GM12878 (cell line): Measurements from ENCODE around the gene KIAA0408. TPM values are rescaled to one million over a fixed set of nuclear protein-coding genes. Genes with fewer than 3 reads are reported as not detected.

Experiments
- ATAC-seq: fragments of 200-7000 bp; cut with Tn5 transposase; 3 replicates; pipeline ENCODE4 v1.9.1; 2020; ENCODE audit warnings: mild to moderate bottlenecking, moderate library complexity
- BruUV-seq: library from RNA; stranded (reverse); fragments of 400-500 nt; replicated peaks from 2 replicates; lab custom pipeline; 2021; lab: Mats Ljungman, UMichigan
- CTCF ChIA-PET: fragments of 300-600 bp; sonication (Branson Sonifier 250); formaldehyde crosslinking; extraction: SDS; loops from one replicate; lab custom pipeline; 2021; ENCODE audit warnings: inconsistent platforms; lab: Yijun Ruan, JAX
- POLR2A ChIA-PET: fragments of 350-600 bp; formaldehyde crosslinking; extraction: SDS; loops from one replicate; lab custom pipeline; 2021; ENCODE audit warnings: inconsistent platforms; lab: Charles Lee
- RAD21 ChIA-PET: fragments of 300-600 bp; sonication (Branson Sonifier 250); formaldehyde crosslinking; loops from one replicate; lab custom pipeline; 2023; ENCODE audit warnings: antibody characterized with exemption; ENCODE audit not compliant: unreplicated experiment; lab: Charles Lee
- SMC1A ChIA-PET: fragments of 300-600 bp; sonication (Branson Sonifier 250); formaldehyde crosslinking; loops from one replicate; lab custom pipeline; 2023; ENCODE audit not compliant: unreplicated experiment, uncharacterized antibody; lab: Charles Lee
- DNase-seq: peaks from one replicate; pipeline ENCODE4 v3.0.0-alpha.2; 2011; ENCODE audit warnings: low read depth, low spot score
- FAIRE-seq: peaks from 3 replicates; lab custom pipeline; 2011; peaks lifted over from hg19 to GRCh38; lab: Jason Lieb, UNC
- H2AFZ ChIP-seq: 2 replicates; pipeline ENCODE4 v1.6.0; 2011; ENCODE audit warnings: low read depth, low read length, control low read depth; ENCODE audit not compliant: control insufficient read depth
- H3K27ac ChIP-seq: 2 replicates; pipeline ENCODE4 v1.5.1; 2011; ENCODE audit warnings: control low read depth; ENCODE audit not compliant: control insufficient read depth, insufficient read depth
- H3K27me3 ChIP-seq, 2 experiments: replicated peaks in 1 of 2; 2 replicates each; pipeline versions ENCODE4 v1.6.0 to v1.6.1; 2011; ENCODE audit warnings: low read length in 1 of 2; ENCODE audit not compliant: control insufficient read depth in 2 of 2, insufficient read depth in 2 of 2
- H3K36me3 ChIP-seq, 2 experiments: 2 replicates each; pipeline ENCODE4 v1.5.1; 2011; ENCODE audit warnings: low read length in 1 of 2; ENCODE audit not compliant: control insufficient read depth in 2 of 2, insufficient read depth in 2 of 2
- H3K4me1 ChIP-seq: 2 replicates; pipeline ENCODE4 v1.6.1; 2011; ENCODE audit warnings: mild to moderate bottlenecking, low read length, moderate library complexity, mixed read lengths; ENCODE audit not compliant: control insufficient read depth, insufficient read depth
- H3K4me2 ChIP-seq: 2 replicates; pipeline ENCODE4 v1.6.0; 2011; ENCODE audit warnings: control low read depth; ENCODE audit not compliant: control insufficient read depth, insufficient read depth
- H3K4me3 ChIP-seq: fragments of 200-600 bp; sonication (generic); 2 replicates; pipeline ENCODE4 v1.5.1; 2016
- H3K79me2 ChIP-seq: 2 replicates; pipeline ENCODE4 v1.6.0; 2011; ENCODE audit warnings: low read length; ENCODE audit not compliant: control insufficient read depth, insufficient read depth
- H3K9ac ChIP-seq: 2 replicates; pipeline ENCODE4 v1.8.0; 2011; ENCODE audit warnings: low read length, control low read depth, mixed read lengths; ENCODE audit not compliant: control insufficient read depth, insufficient read depth
- H3K9me3 ChIP-seq: replicated peaks from 3 replicates; pipeline ENCODE4 v1.5.1; 2011; ENCODE audit warnings: mild to moderate bottlenecking, low read length; ENCODE audit not compliant: control insufficient read depth, insufficient read depth
- H4K20me1 ChIP-seq: 2 replicates; pipeline ENCODE4 v1.6.0; 2011; ENCODE audit not compliant: control insufficient read depth, insufficient read depth
- BMI1 ChIP-seq: fragments of 450-650 bp; IDR thresholded peaks from 2 replicates; pipeline ENCODE4 v1.6.1; 2016; ENCODE audit warnings: mild to moderate bottlenecking, moderate library complexity, borderline replicate concordance
- CEBPB ChIP-seq, 2 experiments: fragments of 150-350 bp in 1 of 2; IDR thresholded peaks; 2 replicates each; pipeline ENCODE4 v1.6.1; 2012 to 2014; ENCODE audit warnings: low read depth in 2 of 2, low read length in 2 of 2, borderline replicate concordance in 1 of 2, inconsistent platforms in 1 of 2
- CHD4 ChIP-seq: fragments of 200-600 bp; sonication (generic); IDR thresholded peaks from 2 replicates; pipeline ENCODE4 v1.6.1; 2016; ENCODE audit warnings: mild to moderate bottlenecking
- DPF2 ChIP-seq: fragments of 450-650 bp; IDR thresholded peaks from 2 replicates; pipeline ENCODE4 v1.6.1; 2017; ENCODE audit warnings: mild to moderate bottlenecking
- E4F1 ChIP-seq: fragments of 450-650 bp; IDR thresholded peaks from 2 replicates; pipeline ENCODE4 v1.6.1; 2018; ENCODE audit warnings: borderline replicate concordance, mild to moderate bottlenecking; ENCODE audit not compliant: partially characterized antibody
- EED ChIP-seq: sonication (generic); IDR thresholded peaks from 2 replicates; pipeline ENCODE4 v1.6.1; 2016; ENCODE audit warnings: antibody characterized with exemption, low read depth
- ESRRA ChIP-seq: IDR thresholded peaks from 2 replicates; pipeline ENCODE4 v1.6.1; 2012; ENCODE audit warnings: mild to moderate bottlenecking, low read length, improper control_type of control experiment
- KAT2A ChIP-seq: conservative IDR thresholded peaks from 2 replicates; pipeline ENCODE4 v1.6.1; 2011; ENCODE audit warnings: low read depth, low read length; ENCODE audit not compliant: control insufficient read depth
- MXI1 ChIP-seq: fragments of 150-350 bp; IDR thresholded peaks from 2 replicates; pipeline ENCODE4 v1.6.1; 2011; ENCODE audit warnings: low read depth, mild to moderate bottlenecking, inconsistent platforms, low read length, improper control_type of control experiment
- MYB ChIP-seq: fragments of 150-350 bp; IDR thresholded peaks from 2 replicates; pipeline ENCODE4 v1.6.1; 2014; ENCODE audit warnings: mild to moderate bottlenecking, low read depth, low read length, borderline replicate concordance
- NBN ChIP-seq: fragments of 450-650 bp; IDR thresholded peaks from 2 replicates; pipeline ENCODE4 v1.6.1; 2016
- NRF1 ChIP-seq: conservative IDR thresholded peaks from 2 replicates; pipeline ENCODE4 v1.6.1; 2011; ENCODE audit warnings: mild to moderate bottlenecking, low read depth, low read length, improper control_type of control experiment
- POU2F2 ChIP-seq: IDR thresholded peaks from 3 replicates; pipeline ENCODE4 v1.6.1; 2011; ENCODE audit warnings: low read depth, mild to moderate bottlenecking, low read length, borderline replicate concordance
- SMC3 ChIP-seq: IDR thresholded peaks from 2 replicates; pipeline ENCODE4 v1.6.1; 2011; ENCODE audit warnings: low read length, improper control_type of control experiment, borderline replicate concordance
- SREBF1 ChIP-seq: IDR thresholded peaks from 2 replicates; pipeline ENCODE4 v1.6.1; 2012; ENCODE audit warnings: mild to moderate bottlenecking, low read length
- ZNF24 ChIP-seq: fragments of 450-650 bp; IDR thresholded peaks from 2 replicates; pipeline ENCODE4 v1.6.1; 2017; ENCODE audit warnings: antibody characterized with exemption, mild to moderate bottlenecking
- ZNF274 ChIP-seq: IDR thresholded peaks from one replicate; pipeline ENCODE4 v1.8.0; 2011; ENCODE audit not compliant: insufficient read length, insufficient read depth
- WGBS: methylation state at CpG from one replicate; pipeline ENCODE4 v1.1.6; 2016; ENCODE audit warnings: low lambda C conversion rate; ENCODE audit not compliant: insufficient replicate concordance, insufficient coverage; ENCODE audit errors: missing lambda C conversion rate; 5-methylcytosine and 5-hydroxymethylcytosine counted together
- in situ Hi-C: fragments of 300-500 bp; cut with MboI; formaldehyde crosslinking; loops from 9 replicates; pipeline ENCODE4 v1.14.3; 2018; ENCODE audit warnings: mixed read lengths
- intact Hi-C: fragments of 100-400 bp; cut with micrococcal nuclease; formaldehyde crosslinking; loops from one replicate; pipeline ENCODE4 v1.14.2; 2022; ENCODE audit not compliant: unreplicated experiment
- polyA plus RNA-seq, 11 experiments: library from polyadenylated mRNA; depleted of rRNA in 4 of 11; unstranded in 6 of 11; stranded (reverse) in 5 of 11; fragments of >200 nt; fragmentation: Nextera tagmentation in 4 of 11; fragmentation: Illumina TruSeq in 1 of 11; extraction: Ambion mirVana in 4 of 11; extraction: Trizol in 1 of 11; gene quantifications; 1 replicate in 1 of 11; 2 replicates in 10 of 11; pipeline versions ENCODE4 v1.2.1 to v1.2.3, GENCODE V29; 2011 to 2016; ENCODE audit warnings: inconsistent platforms in 2 of 11, missing spikeins in 2 of 11, low read depth in 1 of 11
- total RNA-seq, 4 experiments: library from RNA; depleted of rRNA in 3 of 4; stranded (reverse); fragments of >200 nt in 3 of 4; fragmentation: Illumina TruSeq in 1 of 4; extraction: Trizol in 1 of 4; gene quantifications; 2 replicates each; pipeline versions ENCODE4 v1.2.1 to v1.2.3, GENCODE V29; 2013 to 2021
- TF ChIP-seq, protein P1 (sequence below): fragments of 450-650 bp; IDR thresholded peaks from 2 replicates; pipeline ENCODE4 v1.6.1; 2017; ENCODE audit warnings: mild to moderate bottlenecking, moderate library complexity

Gene KIAA0408
- total and polyA plus RNA-seq, 10 of the 15 experiments (the other 5 are each of a cell fraction or from before 2014, with no cell fraction given) = 0.03 to 0.30 (median 0.06) TPM; not detected in 4

GRCh38 chr6:127481111-127481510 is 21.9 kb upstream of the KIAA0408 start:
- ChIA-PET RAD21 (no interaction called here), CTCF (interaction anchor here (1.5 kb wide), 1 partner anchor 58 kb away, joined by 3 read pairs; no protein-coding TSS in a partner anchor)
- 54% methylated on average over 2 of the region's 2 CpGs for WGBS

More at GRCh38 chr6:127481111-127481510, 21.9 kb upstream of the KIAA0408 start:
- H3K27me3 ChIP-seq = no peaks in the 10 kb centered on the region
- intact Hi-C loops = no loop called here
- no peak overlapping the region for H3K4me2 ChIP-seq
- no TSS peak for BruUV-seq
- FAIRE-seq (no peak), DNase-seq (no peak), ATAC-seq (no peak)
- no peaks in the 10 kb centered on the region for H3K79me2 ChIP-seq
- no peak for TF ChIP-seq EED
- TF ChIP-seq SMC3 = no peak
- TF ChIP-seq ZNF274 = no peak
- TF ChIP-seq DPF2 = no peak
- no peak for TF ChIP-seq CEBPB (IDR thresholded peaks at IDR 0.05; ENCODE audit: borderline replicate concordance in 1 of 2, low read depth in 2 of 2, low read length in 2 of 2)
- TF ChIP-seq KAT2A = no peak
- TF ChIP-seq MXI1 = no peak
- no peak for TF ChIP-seq MYB
- TF ChIP-seq POU2F2 = no peak
- no peak for TF ChIP-seq ESRRA
- TF ChIP-seq CHD4 = no peak
- TF ChIP-seq ZNF24 = no peak
- TF ChIP-seq E4F1 = no peak
- TF ChIP-seq BMI1 = no peak
- TF ChIP-seq NRF1 = no peak
- TF ChIP-seq, protein P1, sequence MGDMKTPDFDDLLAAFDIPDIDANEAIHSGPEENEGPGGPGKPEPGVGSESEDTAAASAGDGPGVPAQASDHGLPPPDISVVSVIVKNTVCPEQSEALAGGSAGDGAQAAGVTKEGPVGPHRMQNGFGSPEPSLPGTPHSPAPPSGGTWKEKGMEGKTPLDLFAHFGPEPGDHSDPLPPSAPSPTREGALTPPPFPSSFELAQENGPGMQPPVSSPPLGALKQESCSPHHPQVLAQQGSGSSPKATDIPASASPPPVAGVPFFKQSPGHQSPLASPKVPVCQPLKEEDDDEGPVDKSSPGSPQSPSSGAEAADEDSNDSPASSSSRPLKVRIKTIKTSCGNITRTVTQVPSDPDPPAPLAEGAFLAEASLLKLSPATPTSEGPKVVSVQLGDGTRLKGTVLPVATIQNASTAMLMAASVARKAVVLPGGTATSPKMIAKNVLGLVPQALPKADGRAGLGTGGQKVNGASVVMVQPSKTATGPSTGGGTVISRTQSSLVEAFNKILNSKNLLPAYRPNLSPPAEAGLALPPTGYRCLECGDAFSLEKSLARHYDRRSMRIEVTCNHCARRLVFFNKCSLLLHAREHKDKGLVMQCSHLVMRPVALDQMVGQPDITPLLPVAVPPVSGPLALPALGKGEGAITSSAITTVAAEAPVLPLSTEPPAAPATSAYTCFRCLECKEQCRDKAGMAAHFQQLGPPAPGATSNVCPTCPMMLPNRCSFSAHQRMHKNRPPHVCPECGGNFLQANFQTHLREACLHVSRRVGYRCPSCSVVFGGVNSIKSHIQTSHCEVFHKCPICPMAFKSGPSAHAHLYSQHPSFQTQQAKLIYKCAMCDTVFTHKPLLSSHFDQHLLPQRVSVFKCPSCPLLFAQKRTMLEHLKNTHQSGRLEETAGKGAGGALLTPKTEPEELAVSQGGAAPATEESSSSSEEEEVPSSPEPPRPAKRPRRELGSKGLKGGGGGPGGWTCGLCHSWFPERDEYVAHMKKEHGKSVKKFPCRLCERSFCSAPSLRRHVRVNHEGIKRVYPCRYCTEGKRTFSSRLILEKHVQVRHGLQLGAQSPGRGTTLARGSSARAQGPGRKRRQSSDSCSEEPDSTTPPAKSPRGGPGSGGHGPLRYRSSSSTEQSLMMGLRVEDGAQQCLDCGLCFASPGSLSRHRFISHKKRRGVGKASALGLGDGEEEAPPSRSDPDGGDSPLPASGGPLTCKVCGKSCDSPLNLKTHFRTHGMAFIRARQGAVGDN = no peak
- TF ChIP-seq NBN = no peak
- no peak for TF ChIP-seq SREBF1
- no peak overlapping the region for H3K9ac ChIP-seq
- H3K4me3 ChIP-seq = no peak overlapping the region
- H4K20me1 ChIP-seq = no peaks in the 10 kb centered on the region
- no peak overlapping the region for H3K27ac ChIP-seq
- ChIA-PET SMC1A (interaction anchor here (0.5 to 1.2 kb wide), 3 partner anchors 12 to 51 kb away, joined by 3 to 4 read pairs (median 3); no protein-coding TSS in a partner anchor), POLR2A (no interaction called here)
- H3K36me3 ChIP-seq = no peaks in the 10 kb centered on the region
- H3K4me1 ChIP-seq = peaks cover 9% of the 10 kb centered on the region
- H3K9me3 ChIP-seq = no peaks in the 10 kb centered on the region; the same call in 2 of the 3 replicates
- no peak overlapping the region for H2AFZ ChIP-seq
- in situ Hi-C loops = no loop called here
